CD14-positive monocyte (primary cell): ENCODE measurements around the gene SMC1A. TPM values are rescaled to one million over a fixed set of nuclear protein-coding genes. Genes with fewer than 3 reads are reported as not detected.

ENCODE experiments used
- DNase-seq, 3 donors: peaks; one replicate each; pipeline ENCODE4 v3.0.0-alpha.2; 2011 to 2022
- H2AFZ ChIP-seq: 2 replicates; pipeline ENCODE4 v1.6.0; 2012; ENCODE audit warnings: mild to moderate bottlenecking, low read depth, low read length, inconsistent platforms; ENCODE audit not compliant: insufficient read depth, poor library complexity, severe bottlenecking
- H3K27ac ChIP-seq, 2 donors: 1 replicate in 1 of 2; 2 replicates in 1 of 2; pipeline ENCODE4 v1.5.1; 2012 to 2013; ENCODE audit warnings: low read length in 2 of 2, control low read depth in 1 of 2, inconsistent platforms in 1 of 2, low read depth in 1 of 2, mild to moderate bottlenecking in 1 of 2
- H3K27me3 ChIP-seq, 2 donors: one replicate each; pipeline versions ENCODE4 v1.6.0 to v1.6.1; 2011 to 2013; ENCODE audit warnings: low read length in 2 of 2; ENCODE audit not compliant: control insufficient read depth in 2 of 2, insufficient read depth in 2 of 2
- H3K36me3 ChIP-seq, 2 donors: replicated peaks in 1 of 2; 1 replicate in 1 of 2; 2 replicates in 1 of 2; pipeline versions ENCODE4 v1.5.1 to v1.6.1; 2012 to 2013; ENCODE audit warnings: low read length in 2 of 2, control low read depth in 1 of 2, inconsistent platforms in 1 of 2, mild to moderate bottlenecking in 1 of 2; ENCODE audit not compliant: insufficient read depth in 2 of 2, control insufficient read depth in 1 of 2
- H3K4me1 ChIP-seq, 2 donors: 1 replicate in 1 of 2; 2 replicates in 1 of 2; pipeline versions ENCODE4 v1.5.1 to v1.6.1; 2012 to 2013; ENCODE audit warnings: low read length in 2 of 2, control low read depth in 1 of 2, inconsistent platforms in 1 of 2, mild to moderate bottlenecking in 1 of 2, moderate library complexity in 1 of 2; ENCODE audit not compliant: insufficient read depth in 2 of 2, control insufficient read depth in 1 of 2
- H3K4me2 ChIP-seq: replicated peaks from 2 replicates; pipeline ENCODE3; 2012; ENCODE audit warnings: low read length, moderate library complexity, mild to moderate bottlenecking; ENCODE audit not compliant: poor library complexity, severe bottlenecking; ENCODE audit errors: extremely low read depth
- H3K4me3 ChIP-seq, 3 experiments: fragments of 200-600 bp in 1 of 3; sonication (generic) in 1 of 3; replicated peaks in 1 of 3; 1 replicate in 2 of 3; 2 replicates in 1 of 3; pipeline ENCODE4 v1.5.1; 2011 to 2013; ENCODE audit warnings: low read length in 3 of 3, mild to moderate bottlenecking in 3 of 3, control low read depth in 2 of 3, low read depth in 2 of 3, inconsistent platforms in 1 of 3, moderate library complexity in 1 of 3
- H3K79me2 ChIP-seq: 2 replicates; pipeline ENCODE4 v1.6.0; 2012; ENCODE audit warnings: mild to moderate bottlenecking, control low read depth, inconsistent platforms, low read length, moderate library complexity; ENCODE audit not compliant: insufficient read depth
- H3K9ac ChIP-seq: 2 replicates; pipeline ENCODE4 v1.6.0; 2017; ENCODE audit warnings: low read length, mild to moderate bottlenecking; ENCODE audit not compliant: insufficient read depth, poor library complexity, severe bottlenecking
- H3K9me3 ChIP-seq, 2 donors: replicated peaks in 1 of 2; 1 replicate in 1 of 2; 2 replicates in 1 of 2; pipeline versions ENCODE4 v1.5.1 to v1.6.1; 2012 to 2013; ENCODE audit warnings: low read length in 2 of 2, control low read depth in 1 of 2; ENCODE audit not compliant: control insufficient read depth in 1 of 2, insufficient read depth in 1 of 2
- H4K20me1 ChIP-seq: 2 replicates; pipeline ENCODE4 v1.6.0; 2012; ENCODE audit warnings: mild to moderate bottlenecking, low read length, control low read depth, moderate library complexity; ENCODE audit not compliant: insufficient read depth
- H3K27ac Mint-ChIP-seq, 7 donors: one replicate each; pipeline ENCODE4 v1.8.0; 2020; ENCODE audit warnings: mild to moderate bottlenecking in 7 of 7, mixed read lengths in 7 of 7, moderate library complexity in 6 of 7, inconsistent platforms in 2 of 7
- H3K27me3 Mint-ChIP-seq, 3 donors: one replicate each; pipeline ENCODE4 v1.8.0; 2021 to 2022; ENCODE audit warnings: low read depth in 3 of 3, mild to moderate bottlenecking in 3 of 3, mixed read lengths in 3 of 3, moderate library complexity in 3 of 3, inconsistent platforms in 1 of 3
- H3K36me3 Mint-ChIP-seq, 2 donors: one replicate each; pipeline ENCODE4 v1.8.0; 2020; ENCODE audit warnings: mixed read lengths in 2 of 2, inconsistent platforms in 1 of 2, mild to moderate bottlenecking in 1 of 2
- H3K4me1 Mint-ChIP-seq: one replicate; pipeline ENCODE4 v1.8.0; 2020; ENCODE audit warnings: mild to moderate bottlenecking, mixed read lengths
- H3K4me3 Mint-ChIP-seq, 2 donors: one replicate each; pipeline ENCODE4 v1.8.0; 2020; ENCODE audit warnings: mild to moderate bottlenecking in 2 of 2, mixed read lengths in 2 of 2, moderate library complexity in 1 of 2
- H3K9me3 Mint-ChIP-seq, 7 donors: one replicate each; pipeline ENCODE4 v1.8.0; 2020 to 2022; ENCODE audit warnings: mixed read lengths in 7 of 7, mild to moderate bottlenecking in 6 of 7, moderate library complexity in 6 of 7, inconsistent platforms in 2 of 7
- WGBS: methylation state at CpG from one replicate; pipeline ENCODE4 v1.1.5; 2013; ENCODE audit warnings: missing lambda C conversion rate; ENCODE audit not compliant: insufficient coverage; 5-methylcytosine and 5-hydroxymethylcytosine counted together
- intact Hi-C, 2 donors: fragments of 100-400 bp; cut with micrococcal nuclease; formaldehyde crosslinking; loops; one replicate each; pipeline versions ENCODE4 v1.15.0 to v1.15.1; 2023
- polyA plus RNA-seq, 3 donors: library from polyadenylated mRNA; depleted of rRNA in 1 of 3; unstranded in 2 of 3; stranded (reverse) in 1 of 3; fragments of 300-500 nt in 2 of 3; fragments of >200 nt in 1 of 3; fragmentation: Illumina TruSeq in 2 of 3; gene quantifications; 1 replicate in 2 of 3; 2 replicates in 1 of 3; pipeline ENCODE4 v1.2.3, GENCODE V29; 2012 to 2021
- TF ChIP-seq, protein P1 (sequence below): fragments of 200-600 bp; IDR thresholded peaks from one replicate; pipeline ENCODE4 v1.8.0; 2022; ENCODE audit warnings: antibody characterized with exemption, mild to moderate bottlenecking

Gene SMC1A
- polyA plus RNA-seq, 3 donors: 25.5 to 53.2 (median 25.6) TPM

DNA sequence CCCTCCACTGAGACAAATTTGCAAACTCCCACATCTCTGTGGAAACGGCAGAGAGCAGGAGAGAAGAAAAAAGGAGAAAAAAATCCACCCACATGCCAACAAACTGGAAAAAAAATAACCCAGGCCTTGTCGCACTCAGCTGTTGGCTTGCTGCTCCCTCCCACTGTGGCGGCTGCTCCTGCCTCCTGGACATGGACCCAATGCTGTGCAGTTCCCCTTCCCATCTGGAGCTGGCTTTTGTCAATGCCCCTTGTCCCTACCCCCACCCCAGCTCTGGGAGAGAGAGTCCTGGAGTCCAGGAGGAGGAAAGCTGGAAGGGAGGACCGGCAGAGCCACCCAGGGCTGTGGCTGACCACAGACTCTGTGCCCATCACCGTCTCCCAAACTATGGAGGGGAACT lies 90.2 kb downstream of the SMC1A start:
- H3K27me3 Mint-ChIP-seq: peaks cover 6 to 49% (median 15%) of the 10 kb centered on the region in 3 donors
- H3K27me3 ChIP-seq: peaks cover 10 to 20% of the 10 kb centered on the region in 2 donors
- H3K9me3 Mint-ChIP-seq: peaks cover 0 to 3% (median 0%) of the 10 kb centered on the region in 7 donors
- H3K27ac Mint-ChIP-seq: no peak overlapping the region
- H3K9ac ChIP-seq: no peak overlapping the region
- DNase-seq: no peak
- no peaks in the 10 kb centered on the region for H4K20me1 ChIP-seq
- H3K36me3 Mint-ChIP-seq: no peaks in the 10 kb centered on the region
- no CpG with 5 or more reads among the region's 5 CpGs for WGBS
- no peak overlapping the region for H3K27ac ChIP-seq
- H3K4me2 ChIP-seq: no peak overlapping the region
- H3K4me1 Mint-ChIP-seq: peaks cover 4% of the 10 kb centered on the region
- intact Hi-C loops: no loop called here
- H3K9me3 ChIP-seq: no peaks in the 10 kb centered on the region
- TF ChIP-seq, protein P1, sequence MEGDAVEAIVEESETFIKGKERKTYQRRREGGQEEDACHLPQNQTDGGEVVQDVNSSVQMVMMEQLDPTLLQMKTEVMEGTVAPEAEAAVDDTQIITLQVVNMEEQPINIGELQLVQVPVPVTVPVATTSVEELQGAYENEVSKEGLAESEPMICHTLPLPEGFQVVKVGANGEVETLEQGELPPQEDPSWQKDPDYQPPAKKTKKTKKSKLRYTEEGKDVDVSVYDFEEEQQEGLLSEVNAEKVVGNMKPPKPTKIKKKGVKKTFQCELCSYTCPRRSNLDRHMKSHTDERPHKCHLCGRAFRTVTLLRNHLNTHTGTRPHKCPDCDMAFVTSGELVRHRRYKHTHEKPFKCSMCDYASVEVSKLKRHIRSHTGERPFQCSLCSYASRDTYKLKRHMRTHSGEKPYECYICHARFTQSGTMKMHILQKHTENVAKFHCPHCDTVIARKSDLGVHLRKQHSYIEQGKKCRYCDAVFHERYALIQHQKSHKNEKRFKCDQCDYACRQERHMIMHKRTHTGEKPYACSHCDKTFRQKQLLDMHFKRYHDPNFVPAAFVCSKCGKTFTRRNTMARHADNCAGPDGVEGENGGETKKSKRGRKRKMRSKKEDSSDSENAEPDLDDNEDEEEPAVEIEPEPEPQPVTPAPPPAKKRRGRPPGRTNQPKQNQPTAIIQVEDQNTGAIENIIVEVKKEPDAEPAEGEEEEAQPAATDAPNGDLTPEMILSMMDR: no peak
- no peak overlapping the region for H3K4me3 ChIP-seq
- peaks cover 5% of the 10 kb centered on the region in 2 donors for H3K4me1 ChIP-seq
- no peaks in the 10 kb centered on the region for H3K36me3 ChIP-seq
- no peak overlapping the region for H3K4me3 Mint-ChIP-seq
- no peak overlapping the region for H2AFZ ChIP-seq
- H3K79me2 ChIP-seq: no peaks in the 10 kb centered on the region

DNA sequence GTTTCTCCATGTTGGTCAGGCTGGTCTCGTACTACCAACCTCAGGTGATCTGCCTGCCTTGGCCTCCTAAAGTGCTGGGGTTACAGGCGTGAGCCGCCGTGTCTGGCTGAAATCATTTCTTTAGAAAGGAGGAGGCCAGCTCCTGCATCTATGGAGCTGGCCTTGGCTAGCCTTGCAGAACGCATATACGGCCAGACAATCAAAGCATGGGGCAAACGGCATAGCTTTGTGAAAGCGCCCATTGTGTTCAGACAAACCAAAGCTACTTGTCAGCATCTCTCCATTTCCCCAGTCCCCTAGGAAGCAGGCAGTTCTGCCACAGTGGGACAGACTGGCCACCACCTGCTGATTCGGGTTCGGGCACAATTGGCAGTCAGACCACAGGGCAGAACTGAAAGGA lies 92.1 kb downstream of the SMC1A start:
- Histone ChIP-seq H4K20me1 (no peaks in the 10 kb centered on the region), H3K79me2 (no peaks in the 10 kb centered on the region), H3K36me3 (no peaks in the 10 kb centered on the region), H3K27me3 (peaks cover 27 to 34% of the 10 kb centered on the region in 2 donors), H3K4me1 (no peaks in the 10 kb centered on the region), H3K27ac (no peak overlapping the region), H3K4me3 (no peak overlapping the region), H3K9me3 (no peaks in the 10 kb centered on the region), H3K4me2 (no peak overlapping the region), H3K9ac (no peak overlapping the region), H2AFZ (no peak overlapping the region)
- Mint-ChIP-seq H3K4me3 (no peak overlapping the region), H3K4me1 (no peaks in the 10 kb centered on the region), H3K27me3 (peaks cover 19 to 64% (median 31%) of the 10 kb centered on the region in 3 donors), H3K9me3 (peaks cover 0 to 4% (median 0%) of the 10 kb centered on the region in 7 donors), H3K27ac (no peak overlapping the region), H3K36me3 (no peaks in the 10 kb centered on the region)
- DNase-seq: no peak
- intact Hi-C loops: no loop called here
- 100% methylated on average over 4 of the region's 10 CpGs for WGBS
- TF ChIP-seq, protein P1: no peak
